Loucy (cell line): ENCODE data around the gene CEP112.

Experiments used
- H2AFZ ChIP-seq: fragments of 200-600 bp; sonication (generic); 2 replicates; pipeline ENCODE4 v1.6.0; 2016; ENCODE audit warnings: antibody characterized with exemption, mild to moderate bottlenecking, low read length, moderate library complexity
- H3F3A ChIP-seq: fragments of 200-600 bp; 2 replicates; pipeline ENCODE4 v1.6.0; 2016; ENCODE audit warnings: antibody characterized with exemption, low read depth, mild to moderate bottlenecking
- H3K27me3 ChIP-seq: fragments of 200-600 bp; sonication (generic); 2 replicates; pipeline ENCODE4 v1.6.1; 2014; ENCODE audit warnings: low read length, mild to moderate bottlenecking; ENCODE audit not compliant: insufficient read depth, poor library complexity, severe bottlenecking
- H3K36me3 ChIP-seq: fragments of 200-600 bp; sonication (generic); 2 replicates; pipeline ENCODE4 v1.6.1; 2016; ENCODE audit warnings: low read length; ENCODE audit not compliant: insufficient read depth
- H3K4me1 ChIP-seq: fragments of 200-600 bp; sonication (generic); 2 replicates; pipeline ENCODE4 v1.5.1; 2014; ENCODE audit warnings: low read length, mild to moderate bottlenecking; ENCODE audit not compliant: insufficient read depth, poor library complexity, severe bottlenecking
- H3K4me2 ChIP-seq: fragments of 200-600 bp; sonication (generic); 2 replicates; pipeline ENCODE4 v1.6.0; 2014; ENCODE audit warnings: antibody characterized with exemption, low read length, low read depth, mild to moderate bottlenecking; ENCODE audit not compliant: poor library complexity, severe bottlenecking
- H3K4me3 ChIP-seq: fragments of 200-600 bp; sonication (generic); 2 replicates; pipeline ENCODE4 v1.5.1; 2014; ENCODE audit warnings: low read length, mild to moderate bottlenecking, mixed read lengths; ENCODE audit not compliant: poor library complexity, severe bottlenecking
- H3K79me2 ChIP-seq: fragments of 200-600 bp; sonication (generic); 2 replicates; pipeline ENCODE4 v1.6.1; 2014; ENCODE audit warnings: low read length; ENCODE audit not compliant: insufficient read depth
- H3K9ac ChIP-seq: fragments of 200-600 bp; sonication (generic); 2 replicates; pipeline ENCODE4 v1.6.0; 2014; ENCODE audit warnings: mild to moderate bottlenecking, low read depth, low read length, moderate library complexity; ENCODE audit not compliant: poor library complexity, severe bottlenecking
- H3K9me2 ChIP-seq: fragments of 200-600 bp; sonication (generic); replicated peaks from 2 replicates; pipeline ENCODE4 v1.6.1; 2016; ENCODE audit warnings: low read depth, low read length, mixed read lengths
- H3K9me3 ChIP-seq: fragments of 200-600 bp; sonication (generic); 2 replicates; pipeline ENCODE4 v1.6.1; 2014; ENCODE audit warnings: mild to moderate bottlenecking, antibody characterized with exemption, low read length, low read depth; ENCODE audit not compliant: insufficient read depth
- H4K20me1 ChIP-seq: fragments of 200-600 bp; sonication (generic); 2 replicates; pipeline ENCODE4 v1.6.0; 2014; ENCODE audit warnings: antibody characterized with exemption, low read length, mild to moderate bottlenecking; ENCODE audit not compliant: insufficient read depth, poor library complexity, severe bottlenecking
- CTCF ChIP-seq: fragments of 200-600 bp; sonication (generic); conservative IDR thresholded peaks from 2 replicates; pipeline ENCODE4 v1.5.1; 2014; ENCODE audit warnings: mild to moderate bottlenecking, antibody characterized with exemption, low read length
- EZH2phosphoT487 ChIP-seq: fragments of 200-600 bp; IDR thresholded peaks from 2 replicates; pipeline ENCODE4 v1.6.1; 2018; ENCODE audit warnings: antibody characterized with exemption, mild to moderate bottlenecking, moderate library complexity, borderline replicate concordance

CEP112 gene

GRCh38 chr17:65892912-65893377 is 299.0 kb downstream of the CEP112 start:
- Histone ChIP-seq H3K9me2 (no peaks in the 10 kb centered on the region), H3K9me3 (no peaks in the 10 kb centered on the region), H3K4me3 (no peak overlapping the region), H3K9ac (no peak overlapping the region), H3F3A (no peaks in the 10 kb centered on the region), H2AFZ (no peak overlapping the region), H3K4me2 (no peak overlapping the region), H3K79me2 (no peaks in the 10 kb centered on the region), H3K4me1 (no peaks in the 10 kb centered on the region), H3K36me3 (no peaks in the 10 kb centered on the region), H4K20me1 (no peaks in the 10 kb centered on the region), H3K27me3 (no peaks in the 10 kb centered on the region)
- TF ChIP-seq CTCF (no peak), EZH2phosphoT487 (no peak)

- TF ChIP-seq CTCF: no peak
- TF ChIP-seq EZH2phosphoT487: no peak
These were observed 300.6 kb downstream of the CEP112 start for GRCh38 chr17:65891231-65891735.

DNA sequence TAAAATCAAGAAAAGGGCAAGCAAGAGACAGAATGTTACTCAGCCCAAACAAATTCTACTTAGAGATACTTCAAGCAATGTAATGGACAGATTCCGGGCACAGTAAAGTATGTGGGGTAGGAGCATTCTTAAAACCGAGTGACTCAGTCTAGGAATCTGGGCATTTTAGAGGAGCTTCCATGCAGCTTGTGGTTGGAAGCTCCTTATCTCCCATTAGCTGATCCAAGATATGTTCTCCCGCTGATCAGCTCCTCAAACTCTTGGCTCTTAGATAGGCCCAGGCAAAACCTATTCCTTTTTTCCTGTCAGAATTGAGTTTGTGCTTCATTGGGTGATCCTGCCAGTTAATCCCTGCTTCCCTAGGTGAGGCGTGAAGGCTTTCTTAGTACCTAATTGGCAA is 303.3 kb downstream of the CEP112 start:
- Histone ChIP-seq H3K27me3 (no peaks in the 10 kb centered on the region), H3K9me3 (no peaks in the 10 kb centered on the region)

More at GRCh38 chr17:65891231-65891735, 300.6 kb downstream of the CEP112 start:
- no peak overlapping the region for H3K4me2 ChIP-seq
- no peaks in the 10 kb centered on the region for H3K36me3 ChIP-seq
- H3K4me3 ChIP-seq: no peak overlapping the region
- H3K9me3 ChIP-seq: no peaks in the 10 kb centered on the region
- no peaks in the 10 kb centered on the region for H4K20me1 ChIP-seq
- no peaks in the 10 kb centered on the region for H3F3A ChIP-seq
- no peak overlapping the region for H3K9ac ChIP-seq
- H3K9me2 ChIP-seq: no peaks in the 10 kb centered on the region
- no peaks in the 10 kb centered on the region for H3K79me2 ChIP-seq
- no peak overlapping the region for H2AFZ ChIP-seq
- H3K27me3 ChIP-seq: no peaks in the 10 kb centered on the region
- H3K4me1 ChIP-seq: no peaks in the 10 kb centered on the region

More for the DNA sequence above, 303.3 kb downstream of the CEP112 start:
- Histone ChIP-seq H3K79me2 (no peaks in the 10 kb centered on the region), H2AFZ (no peak overlapping the region), H3K4me1 (no peaks in the 10 kb centered on the region), H3K36me3 (no peaks in the 10 kb centered on the region), H4K20me1 (no peaks in the 10 kb centered on the region), H3K4me3 (no peak overlapping the region), H3F3A (no peaks in the 10 kb centered on the region), H3K4me2 (no peak overlapping the region), H3K9me2 (no peaks in the 10 kb centered on the region), H3K9ac (no peak overlapping the region)
- TF ChIP-seq EZH2phosphoT487 (no peak), CTCF (no peak)
